SK-N-MC (cell line): ENCODE data around the gene VSTM4.

Experiments used
- EZH2 ChIP-seq: fragments of 200-600 bp; sonication (generic); IDR thresholded peaks from one replicate; pipeline ENCODE4 v1.6.1; 2017; ENCODE audit warnings: antibody characterized with exemption
- FOXP2 ChIP-seq: optimal IDR thresholded peaks from 2 replicates; pipeline ENCODE3; 2011; ENCODE audit warnings: mild to moderate bottlenecking, moderate library complexity; ENCODE audit not compliant: insufficient read depth; ENCODE audit errors: extremely low read length, control extremely low read depth
- POLR2AphosphoS5 ChIP-seq: IDR thresholded peaks from 2 replicates; pipeline ENCODE4 v1.6.1; 2012; ENCODE audit warnings: mild to moderate bottlenecking, low read depth, low read length, borderline replicate concordance

- TF ChIP-seq EZH2 = no peak
- no peak for TF ChIP-seq POLR2AphosphoS5
- no peak for TF ChIP-seq FOXP2
Observed at GRCh38 chr10:49116509-49117375, 1.4 kb upstream of the VSTM4 start.
